HUES48 (cell line): ENCODE data around the gene RP9.

Experiments used
- H3K27ac ChIP-seq: one replicate; pipeline ENCODE4 v1.7.0; 2013; ENCODE audit warnings: low read depth, low read length, inconsistent platforms
- H3K27me3 ChIP-seq: 2 replicates; pipeline ENCODE4 v1.6.1; 2013; ENCODE audit warnings: mild to moderate bottlenecking, low read length; ENCODE audit not compliant: control insufficient read depth, insufficient read depth
- H3K36me3 ChIP-seq: 2 replicates; pipeline ENCODE4 v1.6.1; 2013; ENCODE audit warnings: low read length; ENCODE audit not compliant: control insufficient read depth, insufficient read depth
- H3K4me1 ChIP-seq: 2 replicates; pipeline ENCODE4 v1.6.1; 2013; ENCODE audit warnings: mild to moderate bottlenecking, low read length; ENCODE audit not compliant: control insufficient read depth, insufficient read depth
- H3K4me3 ChIP-seq: 2 replicates; pipeline ENCODE4 v1.5.1; 2013; ENCODE audit warnings: mild to moderate bottlenecking, low read depth, low read length
- H3K9ac ChIP-seq: 2 replicates; pipeline ENCODE4 v1.6.1; 2013; ENCODE audit warnings: mild to moderate bottlenecking, low read depth, low read length, moderate library complexity
- H3K9me3 ChIP-seq: 2 replicates; pipeline ENCODE4 v1.6.1; 2013; ENCODE audit warnings: low read length; ENCODE audit not compliant: control insufficient read depth, insufficient read depth

Gene RP9

GRCh38 chr7:33129806-33130153 lies 20.6 kb upstream of the RP9 start:
- no peaks in the 10 kb centered on the region for H3K9me3 ChIP-seq
- no peaks in the 10 kb centered on the region for H3K27me3 ChIP-seq
- H3K4me3 ChIP-seq, result peak overlapping the region; percentile 83
- no peaks in the 10 kb centered on the region for H3K36me3 ChIP-seq
- no peak overlapping the region for H3K9ac ChIP-seq
- peaks cover 4% of the 10 kb centered on the region; the same call in 1 of the 2 replicates for H3K4me1 ChIP-seq
- no peak overlapping the region for H3K27ac ChIP-seq

GRCh38 chr7:33128990-33129805 lies 20.0 kb upstream of the RP9 start, which contains the start of gene BBS9:
Gene BBS9, plus strand, starts transcription at chr7:33129564. Its CDS starts 16,689 bp downstream, at chr7:33146253.
- peaks cover 4% of the 10 kb centered on the region; the same call in 1 of the 2 replicates for H3K4me1 ChIP-seq
- peak within 1 kb of the TSS; percentile 71 for H3K27ac ChIP-seq
- H3K4me3 ChIP-seq, result peak within 1 kb of the TSS; percentile 83
- H3K9ac ChIP-seq, result 0 out of 2 replicates have a peak within 1 kb of the TSS, but pooled peaks have one; percentile 39
- no peaks in the 10 kb centered on the region for H3K9me3 ChIP-seq
- no peaks in the 10 kb centered on the region for H3K36me3 ChIP-seq
- H3K27me3 ChIP-seq, result no peaks in the 10 kb centered on the region

GRCh38 chr7:33128631-33128989 lies 19.4 kb upstream of the RP9 start:
- H3K27ac ChIP-seq, result peak overlapping the region; percentile 32

GRCh38 chr7:33127085-33127484 lies 17.9 kb upstream of the RP9 start:
- Histone ChIP-seq H3K4me3 (no peak overlapping the region), H3K36me3 (no peaks in the 10 kb centered on the region), H3K9me3 (no peaks in the 10 kb centered on the region), H3K27me3 (no peaks in the 10 kb centered on the region), H3K4me1 (peaks cover 4% of the 10 kb centered on the region; the same call in 1 of the 2 replicates), H3K9ac (no peak overlapping the region), H3K27ac (no peak overlapping the region)

More at GRCh38 chr7:33128631-33128989, 19.4 kb upstream of the RP9 start:
- Histone ChIP-seq H3K9me3 (no peaks in the 10 kb centered on the region), H3K36me3 (no peaks in the 10 kb centered on the region), H3K4me1 (peaks cover 4% of the 10 kb centered on the region; the same call in 1 of the 2 replicates), H3K4me3 (peak overlapping the region; percentile 83), H3K27me3 (no peaks in the 10 kb centered on the region), H3K9ac (0 out of 2 replicates have a peak overlapping the region, but pooled peaks have one; percentile 39)

- Histone ChIP-seq H3K27me3 (no peaks in the 10 kb centered on the region; the same call in 1 of the 2 replicates), H3K9ac (no peak overlapping the region), H3K4me3 (no peak overlapping the region), H3K9me3 (no peaks in the 10 kb centered on the region), H3K36me3 (no peaks in the 10 kb centered on the region), H3K4me1 (no peaks in the 10 kb centered on the region), H3K27ac (no peak overlapping the region)
These were observed 9.2 kb upstream of the RP9 start for GRCh38 chr7:33118383-33118782.

- H3K36me3 ChIP-seq, result no peaks in the 10 kb centered on the region
- no peak overlapping the region for H3K9ac ChIP-seq
- no peaks in the 10 kb centered on the region; the same call in none of the 2 replicates for H3K27me3 ChIP-seq
- H3K4me1 ChIP-seq, result 0 out of 2 replicates have a peak, but pooled peaks cover 1% of the 10 kb centered on the region
- no peaks in the 10 kb centered on the region for H3K9me3 ChIP-seq
- no peak overlapping the region for H3K27ac ChIP-seq
- no peak overlapping the region for H3K4me3 ChIP-seq
These were observed 5.8 kb upstream of the RP9 start for GRCh38 chr7:33114976-33115375.

- Histone ChIP-seq H3K4me3 (no peak overlapping the region), H3K4me1 (peaks cover 16% of the 10 kb centered on the region; the same call in 1 of the 2 replicates), H3K9ac (no peak overlapping the region), H3K27me3 (peaks cover 5% of the 10 kb centered on the region), H3K9me3 (no peaks in the 10 kb centered on the region), H3K36me3 (no peaks in the 10 kb centered on the region), H3K27ac (no peak overlapping the region)
These were observed 2.4 kb upstream of the RP9 start for GRCh38 chr7:33111614-33112013.

GRCh38 chr7:33109758-33110238 lies 594 bp upstream of the RP9 start:
- Histone ChIP-seq H3K4me1 (peaks cover 16% of the 10 kb centered on the region; the same call in 1 of the 2 replicates), H3K36me3 (no peaks in the 10 kb centered on the region), H3K9ac (no peak overlapping the region), H3K9me3 (no peaks in the 10 kb centered on the region), H3K4me3 (peak overlapping the region; percentile 82), H3K27me3 (peaks cover 5% of the 10 kb centered on the region; the same call in 1 of the 2 replicates), H3K27ac (no peak overlapping the region)

GRCh38 chr7:33108554-33109004 lies 625 bp downstream of the RP9 start:
- Histone ChIP-seq H3K4me3 (peak overlapping the region; percentile 82), H3K9me3 (no peaks in the 10 kb centered on the region), H3K27me3 (peaks cover 5% of the 10 kb centered on the region; the same call in 1 of the 2 replicates), H3K9ac (peak overlapping the region; percentile 75), H3K36me3 (0 out of 2 replicates have a peak, but pooled peaks cover under 1% of the 10 kb centered on the region), H3K27ac (peak overlapping the region; percentile 77), H3K4me1 (peaks cover 16% of the 10 kb centered on the region; the same call in 1 of the 2 replicates)

GRCh38 chr7:33107136-33108066 lies 1.8 kb downstream of the RP9 start:
- Histone ChIP-seq H3K9ac (no peak overlapping the region), H3K4me1 (peaks cover 16% of the 10 kb centered on the region; the same call in 1 of the 2 replicates), H3K27ac (no peak overlapping the region), H3K9me3 (no peaks in the 10 kb centered on the region), H3K27me3 (peaks cover 5% of the 10 kb centered on the region; the same call in 1 of the 2 replicates), H3K4me3 (peak overlapping the region; percentile 82), H3K36me3 (peaks cover 13% of the 10 kb centered on the region)
